ENCODE data around the gene OBI1.

The OBI1 gene

DNA sequence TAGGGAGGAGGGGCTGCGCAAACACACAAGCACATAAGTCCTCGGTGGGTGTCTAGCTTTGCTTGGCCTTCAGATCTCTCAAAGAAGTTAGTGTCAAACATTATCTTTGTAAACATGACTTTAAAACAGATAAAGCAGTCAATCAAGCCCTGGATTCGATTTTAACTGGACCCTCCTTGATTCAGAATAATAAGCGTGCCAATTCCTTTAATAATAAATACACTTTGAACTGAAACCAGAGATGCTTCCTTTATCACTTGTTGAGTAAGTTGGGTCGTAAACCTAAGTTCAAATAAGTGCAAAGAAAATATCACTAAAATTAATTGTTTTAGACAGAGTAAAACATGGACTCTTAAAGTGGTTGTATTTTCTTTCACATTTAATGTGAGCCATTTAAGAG lies 86.5 kb downstream of the OBI1 start:
- DNase-seq, result no peak

DNA sequence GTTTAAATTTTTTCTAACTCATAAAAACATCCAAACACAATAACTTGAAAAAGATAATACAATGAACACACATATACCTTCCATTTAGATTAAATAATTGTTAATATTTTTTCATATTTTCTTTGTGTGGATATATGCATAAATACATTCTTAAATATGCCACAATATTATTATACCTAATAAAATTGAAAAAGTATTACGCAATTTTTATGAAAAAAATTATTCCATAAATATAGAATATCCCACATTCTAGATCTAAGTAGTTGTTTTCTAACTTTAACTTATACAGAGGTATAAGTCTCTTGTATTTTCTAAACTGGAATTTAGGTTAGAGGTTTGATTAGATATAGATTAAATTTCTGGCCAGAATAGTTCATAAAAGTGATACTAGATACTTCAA lies 89.9 kb downstream of the OBI1 start:
- no peak for DNase-seq

DNA sequence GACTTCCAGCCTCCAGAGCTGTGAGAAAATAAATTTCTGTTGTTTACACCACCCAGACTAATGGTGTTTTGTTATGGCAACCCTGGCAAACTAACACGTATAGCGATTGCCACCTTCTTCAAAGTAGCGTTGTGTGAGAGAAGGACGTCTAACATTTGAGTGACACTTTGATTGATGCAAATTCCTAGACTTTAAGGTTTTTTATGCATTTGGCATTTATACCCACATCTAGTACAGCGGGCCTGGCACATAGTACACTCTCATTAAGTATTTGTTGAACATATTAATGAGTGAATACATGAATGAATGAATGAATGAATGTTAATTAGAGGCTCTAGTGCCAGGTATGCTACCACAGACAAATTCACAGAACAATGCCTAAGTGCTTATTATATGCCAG lies 92.3 kb downstream of the OBI1 start:
- no peak for DNase-seq
